Epithelial cell of esophagus (primary cell): ENCODE data around the gene LRRC47.

Experiments used
- DNase-seq: peaks from one replicate; pipeline ENCODE4 v3.0.0; 2010; ENCODE audit warnings: low read depth
- H3K4me3 ChIP-seq: 2 replicates; pipeline ENCODE4 v1.5.1; 2011; ENCODE audit warnings: mild to moderate bottlenecking, low read length, control low read depth
- CTCF ChIP-seq: IDR thresholded peaks from 2 replicates; pipeline ENCODE4 v1.5.1; 2011; ENCODE audit warnings: low read depth, mild to moderate bottlenecking, low read length, control low read depth, inconsistent platforms; ENCODE audit not compliant: insufficient read depth; ENCODE audit errors: missing control alignments

The LRRC47 gene

GRCh38 chr1:3774276-3774945 is 21.9 kb downstream of the LRRC47 start:
- no peak for DNase-seq
- no peak for TF ChIP-seq CTCF
- H3K4me3 ChIP-seq: no peak overlapping the region

- no peak for TF ChIP-seq CTCF
- H3K4me3 ChIP-seq: no peak overlapping the region
Observed at GRCh38 chr1:3773572-3774275, 22.6 kb downstream of the LRRC47 start.

GRCh38 chr1:3772715-3773571 is 23.4 kb downstream of the LRRC47 start, which contains the start of gene SMIM1:
Gene SMIM1, plus strand, starts transcription at chr1:3772749. Its CDS starts 2,625 bp downstream, at chr1:3775374.
- TF ChIP-seq CTCF: no peak
- peak within 1 kb of the TSS; percentile 44 for H3K4me3 ChIP-seq
- DNase-seq: no peak

More at GRCh38 chr1:3773572-3774275, 22.6 kb downstream of the LRRC47 start:
- no peak for DNase-seq

- no peak for TF ChIP-seq CTCF
- peak; percentile 83 for DNase-seq
- peak overlapping the region; percentile 44 for H3K4me3 ChIP-seq
Observed at GRCh38 chr1:3772027-3772714, 24.1 kb downstream of the LRRC47 start.

GRCh38 chr1:3771108-3772026 is 24.9 kb downstream of the LRRC47 start:
- no peak for TF ChIP-seq CTCF
- DNase-seq: no peak
- H3K4me3 ChIP-seq: peak overlapping the region; percentile 44
